HCT116 (cell line): ENCODE measurements around the gene TMEM115. TPM values are rescaled to one million over a fixed set of nuclear protein-coding genes. Genes with fewer than 3 reads are reported as not detected.

ENCODE experiments used
- ATAC-seq: fragments of 200-7000 bp; cut with Tn5 transposase; 2 replicates; pipeline ENCODE4 v1.9.1; 2020; ENCODE audit warnings: mild to moderate bottlenecking, moderate library complexity
- BruUV-seq: library from RNA; stranded (reverse); fragments of 400-500 nt; replicated peaks from 2 replicates; lab custom pipeline; 2021; lab: Mats Ljungman, UMichigan
- CTCF ChIA-PET: fragments of 300-600 bp; sonication (Branson Sonifier 250); formaldehyde crosslinking; loops from one replicate; lab custom pipeline; 2021; ENCODE audit warnings: antibody characterized with exemption; lab: Charles Lee
- POLR2A ChIA-PET: fragments of 300-600, 350-600 bp; sonication (Branson Sonifier 250); formaldehyde crosslinking; loops from one replicate; lab custom pipeline; 2021; ENCODE audit warnings: antibody characterized with exemption; lab: Charles Lee
- RAD21 ChIA-PET, 2 experiments: fragments of 300-600 bp; sonication (Branson Sonifier 250); formaldehyde crosslinking; loops; one replicate each; lab custom pipeline; 2023; ENCODE audit warnings: low total read pairs in 2 of 2; ENCODE audit not compliant: uncharacterized antibody in 2 of 2, unreplicated experiment in 2 of 2, low non-redundant PET in 1 of 2; lab: Charles Lee
- DNase-seq: peaks from one replicate; pipeline ENCODE4 v3.0.0-alpha.2; 2010; ENCODE audit warnings: low read depth, low spot score
- H2AFZ ChIP-seq: fragments of 200-600 bp; shearing (Covaris generic), sonication (generic); 2 replicates; pipeline ENCODE4 v1.6.1; 2017; ENCODE audit warnings: low read depth, mixed run types, mixed read lengths, antibody characterized with exemption, low read length; ENCODE audit not compliant: poor library complexity, severe bottlenecking
- H3K27ac ChIP-seq: 2 replicates; pipeline ENCODE4 v1.5.1; 2012; ENCODE audit warnings: low read depth, low read length
- H3K27me3 ChIP-seq: fragments of 200-600 bp; sonication (generic); 2 replicates; pipeline ENCODE4 v1.6.1; 2016; ENCODE audit warnings: mixed run types, low read length, mixed read lengths; ENCODE audit not compliant: insufficient read depth
- H3K36me3 ChIP-seq, 2 experiments: fragments of 200-500 bp in 1 of 2; fragments of 200-600 bp in 1 of 2; sonication (Bioruptor generic) in 1 of 2; sonication (generic) in 1 of 2; 2 replicates each; pipeline versions ENCODE4 v1.5.1 to v1.6.1; 2014 to 2016; ENCODE audit warnings: low read length in 2 of 2, inconsistent platforms in 1 of 2, mixed read lengths in 1 of 2, mixed run types in 1 of 2; ENCODE audit not compliant: insufficient read depth in 2 of 2, control insufficient read depth in 1 of 2
- H3K4me1 ChIP-seq, 2 experiments: fragments of 200-600 bp in 1 of 2; sonication (generic) in 1 of 2; 2 replicates each; pipeline versions ENCODE4 v1.5.1 to v1.6.1; 2012 to 2017; ENCODE audit warnings: low read length in 2 of 2, inconsistent platforms in 1 of 2, mild to moderate bottlenecking in 1 of 2, mixed read lengths in 1 of 2, mixed run types in 1 of 2, moderate library complexity in 1 of 2; ENCODE audit not compliant: insufficient read depth in 2 of 2, control insufficient read depth in 1 of 2
- H3K4me2 ChIP-seq: fragments of 200-600 bp; sonication (generic); 2 replicates; pipeline ENCODE4 v1.6.1; 2017; ENCODE audit warnings: mixed run types, low read length, mixed read lengths
- H3K4me3 ChIP-seq, 2 experiments: fragments of 200-600 bp in 1 of 2; sonication (generic) in 1 of 2; replicated peaks in 1 of 2; 2 replicates each; pipeline ENCODE4 v1.5.1; 2011 to 2016; ENCODE audit warnings: low read length in 2 of 2, control low read depth in 1 of 2, low read depth in 1 of 2, mild to moderate bottlenecking in 1 of 2, mixed read lengths in 1 of 2, mixed run types in 1 of 2
- H3K79me2 ChIP-seq: fragments of 200-600 bp; sonication (generic); 2 replicates; pipeline ENCODE4 v1.6.1; 2017; ENCODE audit warnings: mild to moderate bottlenecking, mixed run types, low read length, moderate library complexity, mixed read lengths; ENCODE audit not compliant: insufficient read depth
- H3K9ac ChIP-seq: fragments of 200-600 bp; sonication (generic); 2 replicates; pipeline ENCODE4 v1.6.1; 2016; ENCODE audit warnings: low read length, mixed read lengths
- H3K9me2 ChIP-seq: fragments of 200-600 bp; sonication (generic), shearing (Covaris generic); 2 replicates; pipeline ENCODE4 v1.6.1; 2017; ENCODE audit warnings: mixed run types, mild to moderate bottlenecking, moderate library complexity; ENCODE audit not compliant: insufficient read depth
- H3K9me3 ChIP-seq, 2 experiments: fragments of 200-500 bp in 1 of 2; fragments of 200-600 bp in 1 of 2; sonication (Bioruptor generic) in 1 of 2; sonication (generic) in 1 of 2; 2 replicates each; pipeline ENCODE4 v1.6.1; 2014 to 2017; ENCODE audit warnings: low read length in 2 of 2, mixed read lengths in 2 of 2, inconsistent platforms in 1 of 2, low read depth in 1 of 2, mild to moderate bottlenecking in 1 of 2, mixed run types in 1 of 2, moderate library complexity in 1 of 2; ENCODE audit not compliant: control insufficient read depth in 1 of 2, insufficient read depth in 1 of 2
- H4K20me1 ChIP-seq: fragments of 200-600 bp; sonication (generic), shearing (Covaris generic); 2 replicates; pipeline ENCODE4 v1.6.1; 2017; ENCODE audit warnings: mixed run types, mild to moderate bottlenecking, moderate library complexity; ENCODE audit not compliant: insufficient read depth
- EGR1 ChIP-seq: IDR thresholded peaks from 2 replicates; pipeline ENCODE4 v1.6.1; 2012; ENCODE audit warnings: low read depth
- ELF1 ChIP-seq: IDR thresholded peaks from 2 replicates; pipeline ENCODE4 v1.6.1; 2012; ENCODE audit warnings: low read depth, borderline replicate concordance
- EZH2 ChIP-seq: fragments of 200-600 bp; sonication (generic); IDR thresholded peaks from 2 replicates; pipeline ENCODE4 v1.6.1; 2017; ENCODE audit warnings: antibody characterized with exemption, mixed run types
- EZH2phosphoT487 ChIP-seq: fragments of 200-600 bp; IDR thresholded peaks from 2 replicates; pipeline ENCODE4 v1.6.1; 2018; ENCODE audit warnings: antibody characterized with exemption, borderline replicate concordance
- POLR2AphosphoS5 ChIP-seq: IDR thresholded peaks from 2 replicates; pipeline ENCODE4 v1.6.1; 2011; ENCODE audit warnings: mild to moderate bottlenecking, low read depth, low read length, moderate library complexity
- RAD21 ChIP-seq: IDR thresholded peaks from 2 replicates; pipeline ENCODE4 v1.6.1; 2012; ENCODE audit warnings: low read depth, mild to moderate bottlenecking
- SIN3A ChIP-seq: IDR thresholded peaks from 2 replicates; pipeline ENCODE4 v1.6.1; 2012; ENCODE audit warnings: low read depth
- SP1 ChIP-seq: IDR thresholded peaks from 2 replicates; pipeline ENCODE4 v1.6.1; 2012; ENCODE audit warnings: low read depth
- TCF7L2 ChIP-seq: IDR thresholded peaks from 2 replicates; pipeline ENCODE4 v1.7.0; 2011; ENCODE audit warnings: borderline replicate concordance, inconsistent platforms; ENCODE audit not compliant: insufficient read depth, insufficient read length; ENCODE audit errors: extremely low read depth
- ZFX ChIP-seq: fragments of 450-650 bp; IDR thresholded peaks from 2 replicates; pipeline ENCODE4 v1.6.1; 2017
- ZNF274 ChIP-seq: fragments of 200-500 bp; sonication (Bioruptor generic); IDR thresholded peaks from 2 replicates; pipeline ENCODE4 v1.6.1; 2014; ENCODE audit warnings: mild to moderate bottlenecking, low read depth, low read length, inconsistent platforms
- intact Hi-C: fragments of 100-400 bp; cut with micrococcal nuclease; formaldehyde crosslinking; loops from 2 replicates; pipeline ENCODE4 v1.10.0; 2022
- total RNA-seq: library from RNA; stranded (reverse); gene quantifications from one replicate; pipeline ENCODE4 v1.2.1, GENCODE V29; 2021; ENCODE audit not compliant: unreplicated experiment
- TF ChIP-seq, protein P1 (sequence below): IDR thresholded peaks from 2 replicates; pipeline ENCODE4 v1.6.1; 2012
- TF ChIP-seq, protein P2 (sequence below): IDR thresholded peaks from 2 replicates; pipeline ENCODE4 v1.6.1; 2012; ENCODE audit warnings: low read depth

Gene TMEM115
- total RNA-seq, 1 experiment from 2014 or later = 24.6 TPM

DNA sequence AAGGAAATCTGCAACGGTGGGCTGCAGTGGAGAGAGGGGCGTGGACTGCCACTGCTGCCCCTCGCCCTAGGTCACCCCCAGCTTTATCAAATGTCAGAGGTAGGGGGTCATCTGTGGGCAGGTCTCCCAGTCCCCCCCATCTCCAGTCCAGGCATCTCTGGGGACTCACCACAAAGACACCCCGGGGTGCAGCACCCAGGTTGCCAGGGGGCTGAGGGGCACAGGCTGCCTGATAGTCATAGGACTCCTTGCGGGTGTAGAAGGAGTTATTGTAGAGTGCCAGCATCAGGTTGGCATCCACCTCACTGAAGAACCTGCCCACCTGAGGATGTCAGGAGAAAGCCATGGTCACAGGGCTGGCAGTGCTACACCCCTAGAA lies 6.5 kb upstream of the TMEM115 start (continued):
- TF ChIP-seq POLR2AphosphoS5 (no peak), EGR1 (no peak), RAD21 (no peak), SP1 (no peak)

DNA sequence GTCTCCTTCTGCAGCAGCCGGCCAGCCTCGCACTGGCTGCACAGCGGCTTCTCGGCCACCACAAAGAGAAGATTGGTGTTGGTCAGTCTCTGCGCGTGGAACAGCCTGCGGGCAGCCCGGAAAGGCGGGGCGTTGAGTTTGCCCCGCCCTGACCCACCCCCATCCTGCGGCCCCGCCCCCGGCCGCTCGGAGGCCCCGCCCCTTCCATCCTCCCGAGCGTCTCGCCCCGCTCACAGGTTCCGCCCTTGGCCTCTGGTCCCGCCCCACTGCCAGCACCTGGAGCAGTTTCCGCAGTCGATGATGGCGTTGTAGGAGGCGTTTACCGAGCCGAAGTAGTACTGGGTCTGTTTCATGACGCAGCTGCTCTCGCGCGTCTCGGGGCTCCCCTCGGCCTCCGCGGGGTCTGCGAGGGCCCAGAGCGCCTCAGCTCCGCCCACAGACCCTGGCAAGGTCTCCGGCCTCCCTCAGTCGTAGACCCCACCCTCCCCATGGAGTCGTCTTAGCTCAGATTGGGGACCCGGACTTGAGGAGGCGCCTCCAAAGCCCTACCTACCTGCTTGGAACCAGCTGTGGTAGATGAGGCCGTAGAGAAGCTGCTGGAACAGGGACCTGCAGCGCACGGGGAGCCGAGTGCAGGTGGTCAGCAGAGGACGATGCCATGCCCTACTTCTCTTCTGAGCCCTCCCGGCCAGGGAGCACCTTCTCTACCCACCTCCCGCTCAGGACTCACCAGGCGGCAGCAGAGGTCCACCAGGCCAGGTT lies 5.9 kb upstream of the TMEM115 start:
- Histone ChIP-seq H3K79me2 (no peaks in the 10 kb centered on the region), H3K27ac (peak overlapping the region; percentile 25; the same call in 1 of the 2 replicates), H2AFZ (no peak overlapping the region), H3K9me2 (no peaks in the 10 kb centered on the region), H3K36me3 (no peaks in the 10 kb centered on the region), H3K9me3 (no peaks in the 10 kb centered on the region), H3K4me3 (peak overlapping the region; percentile 47 to 65), H3K9ac (peak overlapping the region; percentile 59), H4K20me1 (no peaks in the 10 kb centered on the region), H3K4me2 (peak overlapping the region; percentile 97), H3K4me1 (peaks cover 4 to 18% of the 10 kb centered on the region in 2 experiments; a peak in 2 of 4 replicates), H3K27me3 (no peaks in the 10 kb centered on the region)
- ATAC-seq = peak; percentile 95
- ChIA-PET POLR2A (no interaction called here), CTCF (interaction anchor here (0.9 to 1.4 kb wide), 2 partner anchors 13 to 177 kb away, joined by 3 read pairs; no protein-coding TSS in a partner anchor), RAD21 (no interaction called here)
- intact Hi-C loops = no loop called here
- DNase-seq = peak; percentile 70
- TSS peak; percentile 38 for BruUV-seq
- TF ChIP-seq SIN3A (no peak), POLR2AphosphoS5 (peak; percentile 76), ELF1 (no peak), TCF7L2 (no peak)

DNA sequence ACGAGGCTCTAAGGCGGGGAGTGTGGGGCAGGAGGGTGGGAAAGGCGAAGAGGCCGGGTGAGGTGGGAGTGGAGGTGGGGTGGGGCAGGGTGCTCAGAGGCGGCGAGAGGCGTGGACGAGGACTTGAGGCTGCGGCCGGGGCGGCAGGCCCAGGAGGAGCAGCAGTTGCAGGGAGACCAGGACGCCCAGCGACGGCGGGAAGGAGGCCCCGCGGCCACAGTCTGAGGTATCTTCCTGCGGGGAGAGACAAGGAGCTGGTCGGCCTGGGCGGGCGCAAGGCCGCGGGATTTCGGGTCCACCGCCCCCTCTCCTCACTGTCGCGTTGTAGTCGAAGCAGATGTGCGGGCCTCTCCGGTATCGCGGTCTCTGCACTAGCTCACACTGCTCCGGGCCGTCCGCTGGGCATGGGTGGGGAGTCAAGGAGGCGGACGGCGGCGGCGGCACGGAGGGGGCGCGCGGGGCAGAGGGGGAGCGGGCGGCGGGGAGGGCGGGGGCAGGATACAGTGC lies 5.3 kb upstream of the TMEM115 start:
- no peak overlapping the region for H3K9ac ChIP-seq
- DNase-seq (no peak), ATAC-seq (no peak)
- H4K20me1 ChIP-seq = no peaks in the 10 kb centered on the region
- POLR2A ChIA-PET = no interaction called here
- RAD21 ChIA-PET = no interaction called here
- H3K27ac ChIP-seq = no peak overlapping the region
- H3K27me3 ChIP-seq = no peaks in the 10 kb centered on the region
- peak overlapping the region; percentile 97 for H3K4me2 ChIP-seq
- intact Hi-C loops = no loop called here
- H3K79me2 ChIP-seq = no peaks in the 10 kb centered on the region
- no peak overlapping the region for H3K4me3 ChIP-seq
- H3K4me1 ChIP-seq = peaks cover 4 to 24% of the 10 kb centered on the region in 2 experiments; a peak in 3 of 4 replicates
- H3K36me3 ChIP-seq = no peaks in the 10 kb centered on the region
- BruUV-seq = no TSS peak
- no peak overlapping the region for H2AFZ ChIP-seq
- CTCF ChIA-PET = interaction anchor here (1.4 kb wide), 1 partner anchor 177 kb away, joined by 3 read pairs; no protein-coding TSS in a partner anchor
- H3K9me3 ChIP-seq = no peaks in the 10 kb centered on the region
- H3K9me2 ChIP-seq = no peaks in the 10 kb centered on the region
- TF ChIP-seq EZH2 = no peak
- TF ChIP-seq, protein P1, sequence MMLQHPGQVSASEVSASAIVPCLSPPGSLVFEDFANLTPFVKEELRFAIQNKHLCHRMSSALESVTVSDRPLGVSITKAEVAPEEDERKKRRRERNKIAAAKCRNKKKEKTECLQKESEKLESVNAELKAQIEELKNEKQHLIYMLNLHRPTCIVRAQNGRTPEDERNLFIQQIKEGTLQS = no peak
- no peak for TF ChIP-seq ZNF274
- TF ChIP-seq, protein P2, sequence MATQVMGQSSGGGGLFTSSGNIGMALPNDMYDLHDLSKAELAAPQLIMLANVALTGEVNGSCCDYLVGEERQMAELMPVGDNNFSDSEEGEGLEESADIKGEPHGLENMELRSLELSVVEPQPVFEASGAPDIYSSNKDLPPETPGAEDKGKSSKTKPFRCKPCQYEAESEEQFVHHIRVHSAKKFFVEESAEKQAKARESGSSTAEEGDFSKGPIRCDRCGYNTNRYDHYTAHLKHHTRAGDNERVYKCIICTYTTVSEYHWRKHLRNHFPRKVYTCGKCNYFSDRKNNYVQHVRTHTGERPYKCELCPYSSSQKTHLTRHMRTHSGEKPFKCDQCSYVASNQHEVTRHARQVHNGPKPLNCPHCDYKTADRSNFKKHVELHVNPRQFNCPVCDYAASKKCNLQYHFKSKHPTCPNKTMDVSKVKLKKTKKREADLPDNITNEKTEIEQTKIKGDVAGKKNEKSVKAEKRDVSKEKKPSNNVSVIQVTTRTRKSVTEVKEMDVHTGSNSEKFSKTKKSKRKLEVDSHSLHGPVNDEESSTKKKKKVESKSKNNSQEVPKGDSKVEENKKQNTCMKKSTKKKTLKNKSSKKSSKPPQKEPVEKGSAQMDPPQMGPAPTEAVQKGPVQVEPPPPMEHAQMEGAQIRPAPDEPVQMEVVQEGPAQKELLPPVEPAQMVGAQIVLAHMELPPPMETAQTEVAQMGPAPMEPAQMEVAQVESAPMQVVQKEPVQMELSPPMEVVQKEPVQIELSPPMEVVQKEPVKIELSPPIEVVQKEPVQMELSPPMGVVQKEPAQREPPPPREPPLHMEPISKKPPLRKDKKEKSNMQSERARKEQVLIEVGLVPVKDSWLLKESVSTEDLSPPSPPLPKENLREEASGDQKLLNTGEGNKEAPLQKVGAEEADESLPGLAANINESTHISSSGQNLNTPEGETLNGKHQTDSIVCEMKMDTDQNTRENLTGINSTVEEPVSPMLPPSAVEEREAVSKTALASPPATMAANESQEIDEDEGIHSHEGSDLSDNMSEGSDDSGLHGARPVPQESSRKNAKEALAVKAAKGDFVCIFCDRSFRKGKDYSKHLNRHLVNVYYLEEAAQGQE = no peak
- no peak for TF ChIP-seq EZH2phosphoT487
- no peak for TF ChIP-seq RAD21
- TF ChIP-seq ZFX = no peak
